IMR-90 (cell line): Measurements from ENCODE around the gene SPAM1.
"Not testable (repeated sequence)": the region's sequence is repeated elsewhere in the genome, so short reads cannot be mapped to it uniquely, and the experiment has no call there.

Experiments
- CTCF ChIP-seq: conservative IDR thresholded peaks from 2 replicates; pipeline ENCODE4 v1.5.1; 2012; ENCODE audit warnings: mild to moderate bottlenecking, low read depth, low read length, improper control_type of control experiment
- POLR2A ChIP-seq: IDR thresholded peaks from 2 replicates; pipeline ENCODE4 v1.6.1; 2012; ENCODE audit warnings: mild to moderate bottlenecking, low read depth, low read length

GRCh38 chr7:123894753-123895152, 30.3 kb upstream of the SPAM1 start:
- TF ChIP-seq CTCF, POLR2A: not testable (repeated sequence)
